ENCODE measurements around the gene LIMK1. TPM values are rescaled to one million over a fixed set of nuclear protein-coding genes. Genes with fewer than 3 reads are reported as not detected.

Gene LIMK1
- total RNA-seq, 2 experiments from 2014 or later = 7.8 to 8.2 TPM

- H3K27me3 Mint-ChIP-seq = no peaks in the 10 kb centered on the region
- Histone ChIP-seq H3K27ac (ENCODE audit: low read depth in 1 of 2, low read length in 2 of 2) (no peak overlapping the region), H3K36me3 (ENCODE audit: insufficient read depth, low read length) (no peaks in the 10 kb centered on the region), H3K27me3 (ENCODE audit: control insufficient read depth in 1 of 2, insufficient read depth in 2 of 2, low read length in 2 of 2) (no peaks in the 10 kb centered on the region), H3K4me3 (ENCODE audit: low read length) (no peak overlapping the region), H3K4me1 (ENCODE audit: insufficient read depth, low read length) (peaks cover 6% of the 10 kb centered on the region), H3K9me3 (ENCODE audit: control insufficient read depth in 1 of 2, insufficient read depth in 1 of 2, low read length in 2 of 2) (no peaks in the 10 kb centered on the region)
- POLR2A ChIA-PET = no interaction called here
- ATAC-seq (ENCODE audit: poor library complexity) (no peak), DNase-seq (no peak)
- no peak for TF ChIP-seq CTCF (IDR thresholded peaks at IDR 0.05)
- H3K27ac Mint-ChIP-seq = no peak overlapping the region
- CTCF ChIA-PET = no interaction called here
- H3K4me1 Mint-ChIP-seq (ENCODE audit: low read depth) = no peaks in the 10 kb centered on the region
- H3K4me3 Mint-ChIP-seq = no peak overlapping the region
- no peaks in the 10 kb centered on the region for H3K9me3 Mint-ChIP-seq
- intact Hi-C loops (cut with DNase I, micrococcal nuclease) = no loop called here
- no peaks in the 10 kb centered on the region for H3K36me3 Mint-ChIP-seq (ENCODE audit: low read depth)
Observed at GRCh38 chr7:74078461-74078860, 5.1 kb upstream of the LIMK1 start.

GRCh38 chr7:74082770-74083116 is 861 bp upstream of the LIMK1 start:
- H3K4me3 ChIP-seq (ENCODE audit: low read length) = no peak overlapping the region
- H3K36me3 Mint-ChIP-seq (ENCODE audit: low read depth) = no peaks in the 10 kb centered on the region
- no peaks in the 10 kb centered on the region for H3K27me3 ChIP-seq (ENCODE audit: control insufficient read depth in 1 of 2, insufficient read depth in 2 of 2, low read length in 2 of 2)
- DNase-seq (no peak), ATAC-seq (ENCODE audit: poor library complexity) (no peak)
- ChIA-PET POLR2A (interaction anchor here (1.8 kb wide), 1 partner anchor 92 kb away, joined by 22 read pairs; the partner anchor contains the start of gene EIF4H), CTCF (no interaction called here)
- intact Hi-C loops (cut with DNase I, micrococcal nuclease) = loop anchor here in 1 of 2 experiments (5.0 to 10.0 kb wide), 2 partner anchors 170 to 348 kb away; partner anchors contain the start of genes ABHD11 and RFC2
- no peak overlapping the region for H3K27ac ChIP-seq (ENCODE audit: low read depth in 1 of 2, low read length in 2 of 2)
- TF ChIP-seq CTCF (IDR thresholded peaks at IDR 0.05) = no peak
- no peaks in the 10 kb centered on the region for H3K9me3 Mint-ChIP-seq
- no peaks in the 10 kb centered on the region for H3K36me3 ChIP-seq (ENCODE audit: insufficient read depth, low read length)
- H3K27me3 Mint-ChIP-seq = no peaks in the 10 kb centered on the region
- H3K4me3 Mint-ChIP-seq = peak overlapping the region; percentile 79
- H3K9me3 ChIP-seq (ENCODE audit: control insufficient read depth in 1 of 2, insufficient read depth in 1 of 2, low read length in 2 of 2) = no peaks in the 10 kb centered on the region
- H3K4me1 ChIP-seq (ENCODE audit: insufficient read depth, low read length) = peaks cover 20% of the 10 kb centered on the region
- H3K4me1 Mint-ChIP-seq (ENCODE audit: low read depth) = peaks cover 9% of the 10 kb centered on the region
- H3K27ac Mint-ChIP-seq = no peak overlapping the region

GRCh38 chr7:74083928-74084721 is 521 bp downstream of the LIMK1 start:
- H3K4me3 ChIP-seq (ENCODE audit: low read length) = peak overlapping the region; percentile 67
- POLR2A ChIA-PET = interaction anchor here (0.9 to 2.2 kb wide), 5 partner anchors 10 to 1830 kb away, joined by 4 to 22 read pairs (median 5); partner anchors contain the start of genes EIF4H and POR

More at GRCh38 chr7:74083928-74084721, 521 bp downstream of the LIMK1 start:
- no peaks in the 10 kb centered on the region for H3K9me3 Mint-ChIP-seq
- no peaks in the 10 kb centered on the region for H3K27me3 Mint-ChIP-seq
- DNase-seq (peak in 8 of 14 experiments; percentile 15 to 79 (median 50)), ATAC-seq (ENCODE audit: poor library complexity) (peak; percentile 74)
- Histone ChIP-seq H3K9me3 (ENCODE audit: control insufficient read depth in 1 of 2, insufficient read depth in 1 of 2, low read length in 2 of 2) (no peaks in the 10 kb centered on the region), H3K27ac (ENCODE audit: low read depth in 1 of 2, low read length in 2 of 2) (no peak overlapping the region), H3K4me1 (ENCODE audit: insufficient read depth, low read length) (peaks cover 20% of the 10 kb centered on the region), H3K36me3 (ENCODE audit: insufficient read depth, low read length) (no peaks in the 10 kb centered on the region), H3K27me3 (ENCODE audit: control insufficient read depth in 1 of 2, insufficient read depth in 2 of 2, low read length in 2 of 2) (no peaks in the 10 kb centered on the region)
- no peaks in the 10 kb centered on the region for H3K36me3 Mint-ChIP-seq (ENCODE audit: low read depth)
- CTCF ChIA-PET = interaction anchor here (1.0 kb wide), 1 partner anchor 16 kb away, joined by 4 read pairs; no protein-coding TSS in a partner anchor
- intact Hi-C loops (cut with DNase I, micrococcal nuclease) = loop anchor here in 1 of 2 experiments (5.0 to 10.0 kb wide), 2 partner anchors 168 to 349 kb away; partner anchors contain the start of genes ABHD11 and RFC2
- peaks cover 12% of the 10 kb centered on the region for H3K4me1 Mint-ChIP-seq (ENCODE audit: low read depth)
- no peak for TF ChIP-seq CTCF (IDR thresholded peaks at IDR 0.05)
- peak overlapping the region; percentile 88 for H3K4me3 Mint-ChIP-seq
- H3K27ac Mint-ChIP-seq = peak overlapping the region; percentile 62
